ENCODE measurements around the gene ZNF618. TPM values are rescaled to one million over a fixed set of nuclear protein-coding genes. Genes with fewer than 3 reads are reported as not detected.
A peak's percentile ranks its signal among the peaks of the same experiment; 100 is the strongest.

The ZNF618 gene
- total RNA-seq, 2 donors from 2014 or later = 3.1 to 3.3 TPM

DNA sequence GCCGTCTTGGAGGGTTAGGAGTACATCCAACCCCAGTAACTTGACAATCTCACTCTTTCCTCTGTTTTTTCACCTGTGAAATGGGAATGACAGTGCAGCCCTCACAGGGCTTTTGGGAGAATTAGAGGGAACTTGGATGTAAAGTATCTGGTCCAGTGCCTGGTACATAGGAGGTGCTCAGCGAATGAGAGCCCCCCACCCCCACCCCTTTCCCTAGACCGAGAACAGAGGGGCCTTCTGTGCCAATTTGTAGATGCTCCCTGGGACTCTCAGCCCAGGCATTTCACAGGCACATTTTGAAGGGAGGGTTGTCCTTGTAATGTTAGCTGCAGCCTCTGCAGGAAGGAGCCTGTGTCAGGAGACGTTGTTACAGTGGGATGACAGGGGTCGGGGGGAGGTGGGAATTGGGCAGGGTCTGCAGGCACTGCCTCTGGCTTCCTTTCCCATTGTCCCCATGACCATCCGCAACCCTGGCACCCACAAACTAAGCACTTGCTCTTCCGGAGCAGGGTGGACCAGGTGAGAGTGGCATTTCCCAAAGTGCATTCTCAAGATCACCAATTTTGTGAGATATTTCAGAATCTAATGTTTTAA, 155.0 kb downstream of the ZNF618 start:
- Histone ChIP-seq H3K4me1 (no peaks in the 10 kb centered on the region), H3K4me3 (no peak overlapping the region), H3K27me3 (no peaks in the 10 kb centered on the region), H3K36me3 (no peaks in the 10 kb centered on the region), H3K9ac (ENCODE audit: low read depth in 2 of 2, low read length in 2 of 2) (no peak overlapping the region), H3K27ac (no peak overlapping the region), H3K9me3 (no peaks in the 10 kb centered on the region)
- no peak for DNase-seq
- TF ChIP-seq CTCF (IDR thresholded peaks at IDR 0.05) = no peak
- intact Hi-C loops (cut with DNase I) = loop anchor here (10.0 kb wide), 1 partner anchor 226 kb away; no protein-coding TSS in a partner anchor

DNA sequence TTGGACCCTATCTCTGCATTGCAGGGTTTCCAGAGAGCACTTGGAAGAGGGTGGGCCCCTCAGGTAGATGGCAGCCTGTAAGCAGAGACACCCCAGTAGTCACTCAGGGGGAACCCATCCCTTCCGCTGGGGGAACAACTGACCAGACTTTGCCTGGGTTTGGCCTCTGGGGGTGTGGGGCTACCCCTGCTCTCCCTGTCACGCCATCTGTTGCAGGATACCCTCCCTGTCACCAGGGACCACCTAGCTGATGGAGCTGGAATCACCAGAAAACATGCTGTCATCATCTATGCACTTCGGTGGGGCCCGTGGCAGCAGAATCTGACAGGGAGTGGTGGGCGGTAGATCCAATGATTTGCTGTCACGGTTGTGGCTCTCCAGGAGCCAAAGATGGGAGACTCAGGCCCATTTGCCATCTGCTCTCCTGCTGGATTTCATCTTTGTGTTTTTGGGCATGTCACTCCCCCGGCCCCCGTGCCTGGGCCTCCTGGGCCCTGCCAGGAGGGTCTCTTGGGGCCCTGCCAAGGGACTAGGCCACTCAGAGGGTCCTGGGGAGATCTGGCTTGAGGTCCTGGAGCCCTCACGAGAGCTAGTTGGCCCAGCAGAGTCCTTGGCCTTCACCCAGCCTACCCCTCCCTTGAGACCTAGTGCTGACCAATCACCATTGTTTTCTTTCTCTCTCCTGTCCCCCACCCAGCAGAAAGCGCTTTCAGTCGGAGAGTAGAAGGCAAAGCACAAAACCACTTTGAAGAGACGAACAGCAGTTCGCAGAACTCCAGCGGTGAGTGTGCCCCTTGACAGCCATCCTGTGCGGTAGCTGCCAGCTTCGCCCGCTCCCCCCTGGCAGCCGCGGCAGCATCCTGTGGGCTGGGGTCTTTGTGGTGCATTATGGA, 156.1 kb downstream of the ZNF618 start:
- no peak overlapping the region for H3K4me3 ChIP-seq
- H3K27ac ChIP-seq = no peak overlapping the region
- no peaks in the 10 kb centered on the region for H3K36me3 ChIP-seq
- no peaks in the 10 kb centered on the region for H3K9me3 ChIP-seq
- peak; percentile 13 for DNase-seq
- H3K27me3 ChIP-seq = no peaks in the 10 kb centered on the region
- no peaks in the 10 kb centered on the region for H3K4me1 ChIP-seq
- intact Hi-C loops (cut with DNase I) = loop anchor here (10.0 kb wide), 1 partner anchor 227 kb away; no protein-coding TSS in a partner anchor
- TF ChIP-seq CTCF (IDR thresholded peaks at IDR 0.05) = no peak
- no peak overlapping the region for H3K9ac ChIP-seq (ENCODE audit: low read depth in 2 of 2, low read length in 2 of 2)

- Histone ChIP-seq H3K36me3 (no peaks in the 10 kb centered on the region), H3K4me1 (no peaks in the 10 kb centered on the region), H3K27ac (no peak overlapping the region), H3K27me3 (no peaks in the 10 kb centered on the region), H3K9me3 (no peaks in the 10 kb centered on the region), H3K9ac (ENCODE audit: low read depth in 2 of 2, low read length in 2 of 2) (no peak overlapping the region), H3K4me3 (no peak overlapping the region)
- peak; percentile 20 for DNase-seq
- no peak for TF ChIP-seq CTCF (IDR thresholded peaks at IDR 0.05)
- intact Hi-C loops (cut with DNase I) = loop anchor here (10.0 kb wide), 1 partner anchor 229 kb away; no protein-coding TSS in a partner anchor
Measured at GRCh38 chr9:114033397-114034103, 157.4 kb downstream of the ZNF618 start.

DNA sequence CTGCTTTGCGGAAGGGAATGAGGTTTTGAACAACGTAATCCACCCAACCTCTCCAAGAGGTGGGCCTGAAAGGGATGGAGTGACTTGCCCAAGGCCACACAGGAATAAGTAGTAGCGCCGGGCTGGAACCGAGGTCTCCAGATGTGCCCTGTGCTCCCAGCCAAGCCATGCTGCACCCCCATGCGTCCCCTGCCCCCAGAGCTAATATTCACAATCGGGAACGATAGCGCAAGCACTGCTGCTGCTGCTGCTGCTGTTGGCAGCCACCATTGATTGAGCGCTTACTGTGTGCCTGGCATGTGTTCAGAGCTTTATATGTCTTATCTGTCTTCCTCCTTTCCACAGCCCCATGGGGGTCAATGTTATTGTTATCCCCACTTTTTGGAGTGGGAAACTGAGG, 158.1 kb downstream of the ZNF618 start:
- H3K9ac ChIP-seq (ENCODE audit: low read depth in 2 of 2, low read length in 2 of 2) = no peak overlapping the region

More for the DNA sequence above, 158.1 kb downstream of the ZNF618 start:
- intact Hi-C loops (cut with DNase I) = loop anchor here (10.0 kb wide), 1 partner anchor 229 kb away; no protein-coding TSS in a partner anchor
- Histone ChIP-seq H3K27ac (no peak overlapping the region), H3K4me1 (no peaks in the 10 kb centered on the region), H3K27me3 (no peaks in the 10 kb centered on the region), H3K9me3 (no peaks in the 10 kb centered on the region), H3K4me3 (no peak overlapping the region), H3K36me3 (no peaks in the 10 kb centered on the region)
- no peak for TF ChIP-seq CTCF (IDR thresholded peaks at IDR 0.05)
- peak; percentile 7 for DNase-seq
